Transverse colon (tissue), 4 donors: Measurements from ENCODE around the gene SMIM7.

ENCODE experiments used
- EP300 ChIP-seq: sonication (generic); formaldehyde crosslinking; IDR thresholded peaks from one replicate; pipeline ENCODE4 v1.6.1; 2017; ENCODE audit warnings: antibody characterized with exemption, low read depth
- POLR2A ChIP-seq: fragments of 450-650 bp; IDR thresholded peaks from one replicate; pipeline ENCODE4 v1.6.1; 2016; ENCODE audit warnings: antibody characterized with exemption, mild to moderate bottlenecking, moderate library complexity
- POLR2AphosphoS5 ChIP-seq, 3 donors: sonication (generic); formaldehyde crosslinking; IDR thresholded peaks; one replicate each; pipeline ENCODE4 v1.6.1; 2016; ENCODE audit warnings: antibody characterized with exemption in 3 of 3
- TF ChIP-seq, protein P1 (sequence below), 5 experiments: fragments of 200-600 bp in 3 of 5; fragments of 450-650 bp in 2 of 5; sonication (generic) in 3 of 5; IDR thresholded peaks; 1 replicate in 2 of 5; 2 replicates in 3 of 5; pipeline ENCODE4 v1.5.1; 2016 to 2017; ENCODE audit warnings: antibody characterized with exemption in 5 of 5, inconsistent platforms in 3 of 5, mild to moderate bottlenecking in 2 of 5, moderate library complexity in 1 of 5

DNA sequence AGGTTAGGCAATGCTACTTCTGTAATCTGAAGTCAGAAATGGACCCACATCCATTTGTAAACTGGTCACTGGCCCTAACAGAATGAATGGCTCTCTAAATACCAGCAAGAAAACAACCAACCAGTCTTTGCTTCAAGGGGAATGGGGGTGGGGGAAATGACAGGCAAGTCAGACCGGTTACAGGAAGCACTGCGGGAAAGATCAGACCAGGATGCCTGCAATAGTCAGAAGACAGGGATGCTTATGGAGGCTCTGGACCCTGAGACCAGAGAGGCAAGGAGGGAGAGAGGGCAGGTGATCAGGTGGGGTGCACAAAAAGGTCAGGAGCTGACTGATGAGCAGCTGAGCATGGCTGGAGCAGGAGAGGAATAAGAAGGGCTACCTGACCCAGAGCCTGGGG lies 45.0 kb downstream of the SMIM7 start:
- TF ChIP-seq, protein P1, sequence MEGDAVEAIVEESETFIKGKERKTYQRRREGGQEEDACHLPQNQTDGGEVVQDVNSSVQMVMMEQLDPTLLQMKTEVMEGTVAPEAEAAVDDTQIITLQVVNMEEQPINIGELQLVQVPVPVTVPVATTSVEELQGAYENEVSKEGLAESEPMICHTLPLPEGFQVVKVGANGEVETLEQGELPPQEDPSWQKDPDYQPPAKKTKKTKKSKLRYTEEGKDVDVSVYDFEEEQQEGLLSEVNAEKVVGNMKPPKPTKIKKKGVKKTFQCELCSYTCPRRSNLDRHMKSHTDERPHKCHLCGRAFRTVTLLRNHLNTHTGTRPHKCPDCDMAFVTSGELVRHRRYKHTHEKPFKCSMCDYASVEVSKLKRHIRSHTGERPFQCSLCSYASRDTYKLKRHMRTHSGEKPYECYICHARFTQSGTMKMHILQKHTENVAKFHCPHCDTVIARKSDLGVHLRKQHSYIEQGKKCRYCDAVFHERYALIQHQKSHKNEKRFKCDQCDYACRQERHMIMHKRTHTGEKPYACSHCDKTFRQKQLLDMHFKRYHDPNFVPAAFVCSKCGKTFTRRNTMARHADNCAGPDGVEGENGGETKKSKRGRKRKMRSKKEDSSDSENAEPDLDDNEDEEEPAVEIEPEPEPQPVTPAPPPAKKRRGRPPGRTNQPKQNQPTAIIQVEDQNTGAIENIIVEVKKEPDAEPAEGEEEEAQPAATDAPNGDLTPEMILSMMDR (IDR thresholded peaks at IDR 0.05), result no peak
- no peak for TF ChIP-seq POLR2A
- no peak for TF ChIP-seq EP300
- TF ChIP-seq POLR2AphosphoS5 (IDR thresholded peaks at IDR 0.05), result no peak
